Activated CD4-positive, alpha-beta T cell treated with anti-CD3 and anti-CD28 coated beads, Interleukin-2, amount 10 ng/mL, durations not matched to agents 24 days and 14 days (primary cell): Measurements from ENCODE around the gene C6orf47. TPM values are rescaled to one million over a fixed set of nuclear protein-coding genes. Genes with fewer than 3 reads are reported as not detected.
"Not testable (repeated sequence)": the region's sequence is repeated elsewhere in the genome, so short reads cannot be mapped to it uniquely, and the experiment has no call there.

Experiments
- DNase-seq: peaks from one replicate; pipeline ENCODE4 v3.0.0; 2022
- H3K27ac Mint-ChIP-seq: one replicate; pipeline ENCODE4 v1.8.0; 2022; ENCODE audit warnings: mild to moderate bottlenecking, mixed read lengths
- H3K27me3 Mint-ChIP-seq: one replicate; pipeline ENCODE4 v1.8.0; 2022; ENCODE audit warnings: mixed read lengths
- H3K36me3 Mint-ChIP-seq: one replicate; pipeline ENCODE4 v1.8.0; 2022; ENCODE audit warnings: low read depth, mild to moderate bottlenecking, mixed read lengths
- H3K4me1 Mint-ChIP-seq: one replicate; pipeline ENCODE4 v1.8.0; 2021; ENCODE audit warnings: mixed read lengths
- H3K4me3 Mint-ChIP-seq: one replicate; pipeline ENCODE4 v1.8.0; 2022; ENCODE audit warnings: mild to moderate bottlenecking, moderate library complexity, mixed read lengths
- H3K9me3 Mint-ChIP-seq: one replicate; pipeline ENCODE4 v1.8.0; 2021; ENCODE audit warnings: mixed read lengths
- intact Hi-C: fragments of 100-400 bp; cut with micrococcal nuclease; formaldehyde crosslinking; loops from one replicate; pipeline ENCODE4 v1.15.1; 2023
- total RNA-seq: library from RNA; stranded (reverse); gene quantifications from 2 replicates; pipeline ENCODE4 v1.2.3, GENCODE V29; 2022

C6orf47 gene, protein sequence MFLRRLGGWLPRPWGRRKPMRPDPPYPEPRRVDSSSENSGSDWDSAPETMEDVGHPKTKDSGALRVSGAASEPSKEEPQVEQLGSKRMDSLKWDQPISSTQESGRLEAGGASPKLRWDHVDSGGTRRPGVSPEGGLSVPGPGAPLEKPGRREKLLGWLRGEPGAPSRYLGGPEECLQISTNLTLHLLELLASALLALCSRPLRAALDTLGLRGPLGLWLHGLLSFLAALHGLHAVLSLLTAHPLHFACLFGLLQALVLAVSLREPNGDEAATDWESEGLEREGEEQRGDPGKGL
- total RNA-seq, result 16.8 and 17.9 TPM in 2 replicates

DNA sequence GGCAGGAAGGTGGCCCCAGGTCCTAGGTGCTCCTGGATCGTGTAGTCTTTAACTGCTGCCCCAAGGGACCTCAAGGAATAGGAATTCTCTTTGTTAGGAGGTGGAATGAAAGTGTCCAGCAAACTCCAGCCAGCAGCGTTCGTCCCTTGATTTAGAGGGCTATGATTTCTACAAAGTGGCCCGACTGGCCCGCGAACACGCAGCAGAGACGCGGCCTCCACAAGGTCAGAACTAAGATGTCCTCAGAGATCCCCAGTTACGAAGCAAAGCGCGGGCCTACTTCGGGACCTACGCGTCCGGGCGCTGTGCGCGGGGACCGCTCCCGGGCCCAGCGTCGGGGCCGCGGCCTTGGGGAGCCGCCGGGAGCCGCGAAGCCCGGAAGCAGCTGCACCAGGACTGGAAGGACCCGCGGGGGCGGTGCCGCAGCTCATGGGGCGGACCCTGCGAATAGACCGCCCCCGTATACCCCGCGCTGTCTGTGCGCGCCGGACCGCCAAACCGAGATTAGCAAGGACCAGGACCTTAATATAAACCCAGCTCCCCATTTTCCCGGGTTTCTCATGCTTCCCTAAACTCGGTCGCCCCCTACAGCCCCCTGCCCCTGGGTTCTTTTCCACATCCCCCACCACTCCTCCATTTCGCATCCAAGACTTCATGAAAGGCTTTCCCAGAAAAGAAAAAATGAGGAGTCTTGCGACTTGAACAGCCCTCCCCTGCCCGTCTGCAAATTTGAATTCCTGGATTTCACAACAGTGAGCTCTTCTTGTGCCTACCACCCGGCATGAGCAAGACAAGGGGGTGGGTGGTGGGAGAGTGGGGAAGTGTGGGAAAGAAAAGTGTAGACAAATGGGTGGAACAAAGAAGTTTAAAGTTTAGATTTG, at the start of gene C6orf47:
Gene C6orf47 (minus strand): TSS at position 398 of the 881 bp plus-strand sequence. CDS start 831 bp downstream, outside the sequence.
- Mint-ChIP-seq H3K4me3 (peak within 1 kb of the TSS; percentile 97), H3K27ac (peak within 1 kb of the TSS; percentile 84), H3K36me3 (peaks cover 64% of the 10 kb centered on the region)

DNA sequence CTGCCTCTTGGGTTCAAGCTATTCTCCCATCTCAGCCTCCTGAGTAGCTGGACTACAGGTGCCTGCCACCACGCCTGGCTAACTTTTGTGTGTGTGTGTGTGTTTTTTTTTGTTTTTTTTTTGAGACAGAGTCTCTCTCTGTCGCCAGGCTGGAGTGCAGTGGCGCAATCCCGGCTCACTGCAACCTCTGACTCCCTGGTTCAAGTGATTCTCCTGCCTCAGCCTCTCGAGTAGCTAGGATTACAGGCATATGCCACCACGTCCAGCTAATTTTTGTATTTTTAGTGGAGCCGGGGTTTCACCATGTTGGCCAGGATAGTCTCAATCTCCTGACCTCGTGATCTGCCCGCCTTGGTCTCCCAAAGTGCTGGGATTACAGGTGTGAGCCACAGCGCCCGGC, 48.6 kb upstream of the C6orf47 start:
- peaks cover 14% of the 10 kb centered on the region for H3K4me1 Mint-ChIP-seq
- intact Hi-C loops, H3K4me3 Mint-ChIP-seq, H3K9me3 Mint-ChIP-seq, H3K27ac Mint-ChIP-seq, DNase-seq, H3K36me3 Mint-ChIP-seq: not testable (repeated sequence)
- peaks cover 11% of the 10 kb centered on the region for H3K27me3 Mint-ChIP-seq

More for the DNA sequence above, at the start of gene C6orf47:
- intact Hi-C loops, result loop anchor here (1.0 to 10.0 kb wide), 2 partner anchors 8 to 1194 kb away; partner anchors contain the start of genes BAG6, PSMB9 and TAP1
- DNase-seq, result peak; percentile 94
- no peaks in the 10 kb centered on the region for H3K27me3 Mint-ChIP-seq
- H3K9me3 Mint-ChIP-seq, result no peaks in the 10 kb centered on the region
- H3K4me1 Mint-ChIP-seq, result peaks cover 66% of the 10 kb centered on the region

DNA sequence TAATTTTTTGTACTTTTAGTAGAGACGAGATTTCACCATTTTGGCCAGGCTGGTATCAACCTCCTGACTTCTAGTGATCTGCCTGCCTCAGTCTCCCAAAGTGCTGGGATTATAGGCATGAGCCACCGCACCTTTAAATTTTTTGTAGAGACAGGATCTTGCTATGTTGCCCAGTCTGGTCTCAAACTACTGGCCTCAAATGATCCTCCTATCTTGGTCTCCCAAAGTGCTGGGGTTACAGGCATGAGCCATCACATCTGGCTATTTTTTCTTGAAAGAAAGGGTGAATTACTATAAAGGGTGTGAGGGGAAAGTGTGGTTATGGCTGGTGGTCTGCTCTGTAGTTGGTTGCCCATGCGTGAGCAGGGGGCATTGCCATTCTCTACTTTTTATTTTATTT, 47.6 kb upstream of the C6orf47 start:
- Mint-ChIP-seq H3K4me1 (peaks cover 20% of the 10 kb centered on the region), H3K9me3 (no peaks in the 10 kb centered on the region), H3K36me3 (no peaks in the 10 kb centered on the region), H3K27ac (no peak overlapping the region), H3K27me3 (peaks cover 10% of the 10 kb centered on the region), H3K4me3 (no peak overlapping the region)
- DNase-seq, result no peak
- intact Hi-C loops, result no loop called here

DNA sequence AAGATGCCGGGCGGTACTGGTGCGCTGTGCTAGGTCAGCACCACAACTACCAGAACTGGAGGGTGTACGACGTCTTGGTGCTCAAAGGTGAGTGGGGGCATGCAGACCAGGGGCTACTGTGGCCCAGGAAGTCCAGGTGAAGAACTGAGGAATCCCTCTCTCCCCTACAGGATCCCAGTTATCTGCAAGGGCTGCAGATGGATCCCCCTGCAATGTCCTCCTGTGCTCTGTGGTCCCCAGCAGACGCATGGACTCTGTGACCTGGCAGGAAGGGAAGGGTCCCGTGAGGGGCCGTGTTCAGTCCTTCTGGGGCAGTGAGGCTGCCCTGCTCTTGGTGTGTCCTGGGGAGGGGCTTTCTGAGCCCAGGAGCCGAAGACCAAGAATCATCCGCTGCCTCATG, 47.1 kb upstream of the C6orf47 start:
- H3K36me3 Mint-ChIP-seq, result peaks cover under 1% of the 10 kb centered on the region
- no peak overlapping the region for H3K27ac Mint-ChIP-seq
- H3K4me3 Mint-ChIP-seq, result no peak overlapping the region
- H3K4me1 Mint-ChIP-seq, result peaks cover 21% of the 10 kb centered on the region
- peaks cover 7% of the 10 kb centered on the region for H3K27me3 Mint-ChIP-seq
- intact Hi-C loops, result no loop called here
- H3K9me3 Mint-ChIP-seq, result no peaks in the 10 kb centered on the region
- DNase-seq, result no peak

DNA sequence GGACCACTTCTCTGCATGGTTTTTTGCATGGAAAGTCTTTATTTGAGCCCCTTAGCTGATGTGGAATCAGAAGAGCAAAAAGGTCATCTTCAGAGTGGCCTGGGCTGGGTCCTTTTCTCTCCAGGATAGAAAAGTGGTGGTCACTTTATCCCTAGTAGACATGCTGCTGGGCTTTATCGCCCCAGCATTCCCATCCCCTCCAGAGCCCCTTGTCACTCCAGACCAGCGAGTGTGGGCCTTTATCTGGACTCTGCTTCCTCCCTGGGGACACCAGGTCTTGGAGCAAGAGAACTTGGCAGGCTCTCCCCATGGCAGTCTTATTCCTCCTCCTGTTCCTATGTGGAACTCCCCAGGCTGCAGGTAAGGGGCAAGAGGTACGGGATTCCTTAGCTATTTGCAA, 46.0 kb upstream of the C6orf47 start, which contains the start of gene LY6G6F:
Gene LY6G6F (plus strand): TSS at position 268 of the 400 bp plus-strand sequence. CDS start 41 bp downstream, at position 309.
- Mint-ChIP-seq H3K4me1 (peaks cover 22% of the 10 kb centered on the region), H3K27ac (no peak within 1 kb of the TSS), H3K4me3 (no peak within 1 kb of the TSS), H3K27me3 (no peaks in the 10 kb centered on the region), H3K9me3 (no peaks in the 10 kb centered on the region), H3K36me3 (peaks cover 5% of the 10 kb centered on the region)
- intact Hi-C loops, result no loop called here
- peak; percentile 56 for DNase-seq

DNA sequence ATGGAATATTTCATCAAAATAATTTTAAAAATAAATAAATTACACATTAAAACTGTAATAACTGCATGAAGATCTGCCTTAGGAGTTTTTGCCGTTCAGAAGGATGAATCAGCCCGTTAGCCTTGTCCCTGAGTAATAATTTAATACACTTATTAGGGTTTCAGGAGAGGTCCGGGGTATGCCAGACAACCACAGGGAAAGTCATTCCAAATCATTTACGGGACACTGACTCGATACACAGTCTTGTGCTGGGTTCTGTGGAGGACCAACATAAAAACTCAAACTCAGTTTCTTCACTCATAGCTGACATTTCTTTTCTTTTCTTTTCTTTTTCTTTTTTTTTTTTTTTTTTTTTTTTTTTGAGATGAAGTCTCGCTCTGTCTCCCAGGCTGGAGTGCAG, 45.4 kb upstream of the C6orf47 start:
- intact Hi-C loops, result no loop called here
- no peaks in the 10 kb centered on the region for H3K9me3 Mint-ChIP-seq
- H3K27ac Mint-ChIP-seq, result no peak overlapping the region
- DNase-seq, result no peak
- no peak overlapping the region for H3K4me3 Mint-ChIP-seq
- H3K36me3 Mint-ChIP-seq, result peaks cover 5% of the 10 kb centered on the region
- H3K4me1 Mint-ChIP-seq, result peaks cover 23% of the 10 kb centered on the region
- no peaks in the 10 kb centered on the region for H3K27me3 Mint-ChIP-seq

DNA sequence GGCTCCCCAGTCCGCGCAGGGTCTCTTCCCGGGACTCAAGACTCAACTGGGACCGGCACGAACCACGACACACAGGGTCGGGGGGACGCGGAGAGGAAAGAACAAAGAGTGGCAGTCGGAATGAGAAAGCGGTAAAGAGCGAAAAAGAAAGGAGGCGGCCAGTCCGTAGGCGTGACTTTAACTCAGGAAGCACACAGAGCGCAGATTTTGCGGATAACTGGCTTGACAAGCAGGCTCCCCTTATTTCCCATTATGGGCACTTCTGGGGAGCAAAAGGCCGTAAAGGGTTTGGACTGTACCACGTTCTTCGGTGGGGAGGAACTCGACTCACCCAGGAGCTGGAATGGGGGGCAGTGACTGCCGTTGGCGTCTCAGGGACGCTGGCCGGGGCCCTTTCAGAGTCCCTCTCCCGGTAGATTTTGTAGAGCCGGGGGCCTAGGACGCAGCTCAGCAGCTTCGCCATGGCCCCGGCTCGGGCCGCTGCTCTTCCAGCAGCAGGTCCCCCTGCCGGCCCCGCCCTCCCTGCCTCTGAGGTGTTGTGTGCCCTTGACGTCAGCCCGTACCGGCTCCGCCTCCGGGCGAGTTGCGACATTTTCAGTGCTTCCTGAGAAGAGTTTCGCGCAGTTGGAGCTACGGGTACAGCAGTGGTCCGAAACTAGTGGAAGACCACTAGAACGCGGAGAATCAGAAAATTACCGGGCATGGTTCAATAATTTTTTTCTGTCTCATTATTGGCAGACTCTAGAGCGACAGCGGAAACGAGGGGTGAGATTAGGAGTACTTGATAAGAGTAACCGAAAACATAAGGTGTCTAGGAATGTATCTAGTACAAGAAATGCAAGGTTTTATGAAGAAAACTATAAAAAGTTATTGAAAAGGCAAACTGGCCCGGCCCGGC, 42.5 kb upstream of the C6orf47 start, which contains the start of gene ABHD16A:
Gene ABHD16A (minus strand): TSS at position 506 of the 898 bp plus-strand sequence. CDS start 43 bp downstream, at position 463.
- intact Hi-C loops, result loop anchor here (1.0 to 2.0 kb wide), 5 partner anchors 22 to 160 kb away; partner anchors contain the start of genes CLIC1 and LY6G5C
- H3K9me3 Mint-ChIP-seq, result no peaks in the 10 kb centered on the region
- H3K4me1 Mint-ChIP-seq, result peaks cover 23% of the 10 kb centered on the region
- peaks cover 10% of the 10 kb centered on the region for H3K36me3 Mint-ChIP-seq
- DNase-seq, result peak; percentile 99
- peak within 1 kb of the TSS; percentile 98 for H3K4me3 Mint-ChIP-seq
- peak within 1 kb of the TSS; percentile 99 for H3K27ac Mint-ChIP-seq
- H3K27me3 Mint-ChIP-seq, result no peaks in the 10 kb centered on the region

DNA sequence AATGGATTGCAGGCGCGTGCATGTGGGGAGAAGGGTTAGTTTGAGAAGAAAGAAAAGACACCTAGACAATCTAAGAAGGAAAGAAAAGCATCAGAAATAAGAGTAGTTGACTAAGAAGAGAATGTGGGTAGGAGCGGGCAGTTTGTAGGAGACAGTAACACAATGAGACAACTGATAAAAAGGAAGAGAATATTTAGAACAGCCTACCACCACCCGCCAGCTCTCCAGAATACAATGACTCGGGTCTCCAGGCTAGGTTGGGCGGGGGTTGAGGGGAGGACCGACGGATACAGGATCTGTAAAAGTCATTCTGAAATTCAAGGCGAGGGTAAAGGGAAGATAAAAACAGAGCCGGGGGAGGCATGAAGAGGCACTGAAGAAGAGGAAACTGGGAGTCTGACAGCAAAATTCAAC, 41.8 kb upstream of the C6orf47 start:
- H3K4me3 Mint-ChIP-seq, result peak overlapping the region; percentile 98
- H3K27me3 Mint-ChIP-seq, result no peaks in the 10 kb centered on the region
- H3K9me3 Mint-ChIP-seq, result no peaks in the 10 kb centered on the region
- H3K27ac Mint-ChIP-seq, result peak overlapping the region; percentile 99
- intact Hi-C loops, result loop anchor here (2.0 kb wide), 2 partner anchors 22 to 24 kb away; partner anchors contain the start of gene LY6G5C
- peaks cover 28% of the 10 kb centered on the region for H3K4me1 Mint-ChIP-seq
- H3K36me3 Mint-ChIP-seq, result peaks cover 14% of the 10 kb centered on the region
- no peak for DNase-seq

DNA sequence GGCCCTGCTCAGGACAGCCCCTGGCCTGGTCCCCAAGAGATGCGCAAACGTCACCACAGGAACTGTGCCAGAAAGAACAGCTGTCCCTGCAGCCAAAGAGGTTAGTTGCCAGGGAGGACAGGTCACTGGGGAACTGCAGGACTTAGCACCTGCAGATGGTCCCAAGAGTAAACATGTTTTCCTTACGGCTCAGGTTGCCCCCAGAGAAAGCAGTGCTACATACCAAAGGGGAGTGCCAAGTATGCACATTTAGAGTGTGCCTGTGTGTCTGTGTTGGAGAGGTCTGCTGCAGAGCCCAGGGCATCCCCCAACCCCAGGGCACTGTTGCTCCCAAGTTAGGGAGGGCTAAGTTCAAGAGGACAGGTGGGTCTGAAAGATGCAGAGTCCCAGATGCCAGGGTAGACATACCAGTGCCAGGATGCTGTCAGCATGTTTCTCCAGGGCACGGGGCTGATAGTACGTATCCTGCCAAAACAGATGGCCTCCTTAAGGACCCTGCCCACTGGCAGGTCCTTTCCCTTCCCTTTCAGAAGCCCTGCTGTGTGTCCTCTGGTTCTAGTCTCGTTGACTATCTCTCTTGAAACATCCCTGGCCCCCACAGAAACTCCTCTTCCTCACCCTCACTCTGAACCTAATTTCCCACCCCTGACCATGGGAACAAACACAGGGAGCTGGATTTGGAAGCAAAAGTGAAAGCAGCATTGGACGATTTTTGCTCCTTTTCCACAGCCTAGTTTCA, 41.3 kb upstream of the C6orf47 start:
- intact Hi-C loops, result loop anchor here (2.0 kb wide), 2 partner anchors 21 to 25 kb away; partner anchors contain the start of gene LY6G5C
- Mint-ChIP-seq H3K27me3 (no peaks in the 10 kb centered on the region), H3K36me3 (peaks cover 17% of the 10 kb centered on the region), H3K4me3 (peak overlapping the region; percentile 98), H3K4me1 (peaks cover 30% of the 10 kb centered on the region), H3K27ac (peak overlapping the region; percentile 99), H3K9me3 (no peaks in the 10 kb centered on the region)
- DNase-seq, result no peak

DNA sequence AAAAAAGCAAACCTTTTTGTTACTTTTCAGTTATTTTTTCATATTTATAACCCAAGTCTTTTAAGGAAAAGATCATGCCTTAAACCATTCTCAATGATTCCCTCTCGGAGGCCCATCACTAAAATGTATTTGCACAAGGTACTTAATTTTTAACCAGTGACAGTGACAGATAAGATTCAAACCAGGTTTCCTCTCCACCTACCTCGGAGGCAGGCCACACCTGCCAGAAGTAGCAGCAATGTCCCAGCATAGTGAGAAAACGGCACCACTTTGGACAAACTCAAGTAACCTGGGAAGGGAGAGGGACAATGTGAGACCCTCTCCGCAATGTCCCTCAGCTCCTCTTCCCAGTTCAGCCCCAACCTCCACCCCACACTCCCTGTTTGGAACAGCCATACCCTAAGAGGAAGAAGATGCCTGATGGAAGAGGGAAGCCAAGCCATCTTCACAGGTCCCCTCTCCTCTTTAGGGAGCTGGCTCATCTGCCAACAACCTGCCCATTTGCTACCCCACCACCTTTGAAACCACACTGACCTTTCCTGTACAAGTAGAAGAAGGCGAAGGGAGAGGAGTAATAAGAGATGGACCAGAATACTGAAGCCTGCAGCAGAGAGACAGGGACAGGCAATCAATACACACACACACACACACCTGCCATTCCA, 40.3 kb upstream of the C6orf47 start:
- Mint-ChIP-seq H3K4me1 (peaks cover 30% of the 10 kb centered on the region), H3K27ac (peak overlapping the region; percentile 10), H3K9me3 (no peaks in the 10 kb centered on the region), H3K4me3 (peak overlapping the region; percentile 98), H3K36me3 (peaks cover 23% of the 10 kb centered on the region), H3K27me3 (no peaks in the 10 kb centered on the region)
- intact Hi-C loops, result no loop called here
- DNase-seq, result no peak

DNA sequence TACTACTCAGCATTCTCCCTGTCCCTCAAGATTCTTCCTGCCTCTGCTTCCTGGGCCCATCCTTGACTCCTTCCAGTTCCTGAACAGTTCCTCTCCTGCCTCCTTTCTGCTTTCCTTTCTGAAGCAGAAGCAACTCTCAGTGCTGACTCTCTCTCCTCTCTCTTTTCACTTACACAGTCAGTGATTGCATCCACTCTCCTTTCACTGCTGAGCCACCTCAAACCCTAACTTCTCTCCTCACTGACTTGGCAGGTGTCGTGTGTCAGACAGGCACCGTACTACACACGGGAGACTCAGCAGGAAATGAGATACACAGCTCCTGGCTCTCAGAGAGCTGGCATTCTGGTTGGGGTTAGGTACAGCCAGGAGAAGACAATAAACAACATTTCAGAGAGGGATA, 37.0 kb upstream of the C6orf47 start:
- H3K4me1 Mint-ChIP-seq, result peaks cover 24% of the 10 kb centered on the region
- H3K4me3 Mint-ChIP-seq, result no peak overlapping the region
- H3K27me3 Mint-ChIP-seq, result no peaks in the 10 kb centered on the region
- H3K27ac Mint-ChIP-seq, result peak overlapping the region; percentile 66
- intact Hi-C loops, result no loop called here
- H3K9me3 Mint-ChIP-seq, result no peaks in the 10 kb centered on the region
- peaks cover 32% of the 10 kb centered on the region for H3K36me3 Mint-ChIP-seq
- DNase-seq, result no peak

DNA sequence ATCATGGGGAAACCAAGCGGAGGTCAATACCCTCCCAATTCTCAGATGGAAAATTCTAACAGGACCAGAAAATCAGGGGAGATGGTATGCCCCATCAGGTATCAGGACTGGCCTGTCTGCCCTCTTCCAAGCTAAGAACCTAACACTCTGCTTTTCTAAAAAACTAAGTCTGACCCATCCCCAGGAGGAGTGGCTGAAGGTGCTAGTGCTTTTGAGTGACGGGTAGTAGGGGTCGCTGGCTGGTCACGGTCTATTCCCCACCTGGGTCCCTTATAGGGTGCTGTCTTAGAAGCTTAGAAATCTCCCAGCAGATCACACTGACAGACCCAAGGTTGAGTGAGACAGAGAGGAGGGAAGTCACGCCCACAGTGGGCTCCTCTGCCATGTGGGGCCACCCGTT, 33.0 kb upstream of the C6orf47 start:
- Mint-ChIP-seq H3K9me3 (no peaks in the 10 kb centered on the region), H3K27ac (no peak overlapping the region), H3K27me3 (no peaks in the 10 kb centered on the region), H3K4me3 (no peak overlapping the region), H3K36me3 (peaks cover 43% of the 10 kb centered on the region), H3K4me1 (peaks cover 12% of the 10 kb centered on the region)
- intact Hi-C loops, result no loop called here
- DNase-seq, result no peak
